Activated gamma-delta T cell treated with Interleukin-2 at 50 U/mL for 16 hours (primary cell): ENCODE results near the gene AP3M1.
A peak's percentile ranks its signal among the peaks of the same experiment; 100 is the strongest.

Experiments
- DNase-seq: peaks from one replicate; pipeline ENCODE4 v3.0.0-alpha.2; 2020

Gene AP3M1

GRCh38 chr10:74113546-74113945 is 37.1 kb downstream of the AP3M1 start:
- DNase-seq = no peak

- DNase-seq = no peak
These were observed 38.8 kb downstream of the AP3M1 start for GRCh38 chr10:74111799-74112198.

- no peak for DNase-seq
These were observed 40.5 kb downstream of the AP3M1 start for GRCh38 chr10:74110120-74110519.

DNA sequence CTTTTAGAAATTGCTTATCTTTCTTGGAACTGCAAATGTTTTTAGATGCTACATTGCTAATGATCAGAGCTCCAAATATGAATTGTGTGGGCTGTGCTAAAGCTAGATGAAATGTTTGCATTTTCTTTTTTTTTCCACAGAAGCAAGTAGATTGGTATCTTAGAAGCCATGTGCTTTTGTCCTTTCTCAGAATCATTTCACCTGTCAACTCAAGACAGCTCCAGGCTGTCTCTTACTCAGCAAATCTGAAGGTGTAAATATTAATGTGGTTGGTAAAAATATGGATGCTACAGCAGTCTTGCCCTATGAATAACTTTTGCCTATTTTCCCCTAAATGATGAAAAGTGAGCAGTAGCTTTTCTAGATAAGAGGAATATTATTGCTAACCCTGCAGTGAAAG is 41.2 kb downstream of the AP3M1 start:
- DNase-seq = no peak

DNA sequence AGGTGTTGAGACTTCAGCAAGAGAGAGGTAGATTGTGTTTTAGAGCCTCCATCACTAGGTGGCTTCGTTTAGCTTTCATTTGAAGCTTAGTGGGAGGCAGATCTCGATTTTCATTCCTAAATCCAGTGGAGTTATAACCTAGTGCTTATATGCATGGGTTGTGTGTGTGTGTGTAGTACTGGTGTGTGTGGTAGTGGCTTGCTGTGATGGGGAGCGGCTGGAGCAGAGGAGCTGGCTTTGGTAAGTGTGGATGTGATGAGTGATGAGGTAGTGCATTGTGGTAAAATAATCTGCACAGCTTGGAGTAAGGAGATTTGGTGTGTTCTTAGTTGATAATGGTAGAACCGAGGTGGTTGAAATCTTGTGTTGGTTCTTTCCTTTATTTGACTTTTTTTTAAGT is 43.2 kb downstream of the AP3M1 start:
- DNase-seq = no peak

- DNase-seq = no peak
These were observed 45.6 kb downstream of the AP3M1 start for GRCh38 chr10:74104996-74105395.

DNA sequence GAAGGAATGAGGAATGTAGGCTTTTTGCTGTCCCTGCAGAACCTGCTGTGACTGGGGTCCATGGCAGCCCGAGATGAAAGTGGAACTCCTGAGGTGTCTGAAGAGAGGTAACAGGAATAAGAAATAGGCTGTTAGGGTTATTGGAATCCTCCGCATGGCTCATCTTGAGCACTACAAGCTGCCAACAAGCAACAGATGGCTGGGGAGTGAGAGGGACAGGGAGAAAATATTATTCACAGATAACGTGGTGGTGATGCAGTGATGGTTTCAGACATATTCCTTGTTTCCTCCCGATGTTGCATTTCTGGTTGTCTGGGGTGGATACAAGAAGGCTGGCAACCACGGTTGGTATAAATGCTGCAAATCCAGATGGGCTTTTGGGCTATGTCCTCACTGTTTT is 46.1 kb downstream of the AP3M1 start:
- DNase-seq = no peak

- DNase-seq = no peak
These were observed 46.9 kb downstream of the AP3M1 start for GRCh38 chr10:74103560-74104258.

GRCh38 chr10:74099836-74100235 is 50.8 kb downstream of the AP3M1 start:
- no peak for DNase-seq

DNA sequence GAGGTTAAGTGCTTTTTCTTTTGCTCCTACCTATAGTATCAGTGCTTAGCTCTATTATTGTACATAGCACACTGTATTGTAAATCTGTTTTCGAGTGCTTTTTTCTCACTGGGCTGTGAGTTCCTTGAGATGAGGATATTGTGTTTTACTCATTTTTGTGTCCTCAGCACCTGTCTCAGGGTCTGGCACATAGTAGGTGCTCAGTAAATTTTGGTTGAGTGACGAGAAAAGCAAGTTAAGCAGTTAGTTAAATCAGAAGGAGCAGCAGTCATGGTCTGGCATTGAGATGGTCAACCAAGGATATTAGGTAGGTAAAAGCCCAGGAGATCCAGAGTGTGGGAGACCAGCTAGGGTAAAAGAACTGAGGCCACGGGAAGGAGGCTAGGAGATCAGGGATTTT is 51.2 kb downstream of the AP3M1 start:
- no peak for DNase-seq

GRCh38 chr10:74097776-74098175 is 52.9 kb downstream of the AP3M1 start:
- DNase-seq = no peak

GRCh38 chr10:74096777-74097176 is 53.9 kb downstream of the AP3M1 start:
- DNase-seq = no peak

DNA sequence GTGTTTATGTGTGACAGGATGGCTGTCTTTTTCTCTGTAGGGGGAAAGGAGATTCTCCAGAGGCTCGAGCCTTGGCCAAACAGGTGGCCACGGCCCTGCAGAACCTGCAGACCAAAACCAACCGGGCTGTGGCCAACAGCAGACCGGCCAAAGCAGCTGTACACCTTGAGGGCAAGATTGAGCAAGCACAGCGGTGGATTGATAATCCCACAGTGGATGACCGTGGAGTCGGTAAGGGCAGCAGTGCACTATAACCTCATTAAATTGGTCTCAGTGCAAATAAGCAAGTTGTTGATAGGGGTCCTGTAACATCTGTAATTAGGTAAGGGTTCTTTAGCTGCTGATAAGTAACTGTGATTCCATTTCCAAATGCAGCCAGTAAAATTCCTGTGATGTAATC is 56.4 kb downstream of the AP3M1 start:
- DNase-seq = no peak

DNA sequence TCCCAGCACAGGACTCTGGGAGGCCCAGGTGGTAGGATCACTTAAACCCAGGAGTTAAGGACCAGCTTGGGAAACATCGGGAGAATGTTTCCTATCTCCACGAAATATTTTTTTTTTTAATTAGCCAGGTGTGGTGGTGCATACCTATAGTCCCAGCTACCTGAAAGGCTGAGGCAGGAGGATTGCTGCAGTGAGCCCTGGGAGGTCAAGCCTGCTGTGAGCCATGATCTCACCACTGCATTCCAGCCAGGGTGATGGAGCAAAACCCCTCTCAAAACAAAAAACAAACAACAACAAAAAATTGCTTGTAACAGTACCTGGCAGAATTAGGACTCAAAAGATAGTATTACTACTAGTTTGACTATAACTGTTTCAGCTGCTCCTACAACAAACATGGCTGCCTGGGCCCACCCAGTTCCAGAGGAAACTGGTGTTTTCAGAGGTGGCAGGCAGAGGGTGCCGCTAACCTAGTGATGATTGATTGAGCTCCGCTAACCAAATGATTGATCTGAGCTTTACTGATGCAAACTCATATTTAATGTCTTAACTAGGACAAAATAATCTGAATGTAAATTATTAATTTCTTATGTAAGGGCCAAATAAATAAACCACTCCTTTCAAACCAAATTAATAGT is 57.0 kb downstream of the AP3M1 start:
- DNase-seq = no peak

GRCh38 chr10:74092372-74092771 is 58.3 kb downstream of the AP3M1 start:
- DNase-seq = no peak

GRCh38 chr10:74088722-74089121 is 61.9 kb downstream of the AP3M1 start:
- no peak for DNase-seq

- no peak for DNase-seq
These were observed 64.3 kb downstream of the AP3M1 start for GRCh38 chr10:74086317-74086716.

DNA sequence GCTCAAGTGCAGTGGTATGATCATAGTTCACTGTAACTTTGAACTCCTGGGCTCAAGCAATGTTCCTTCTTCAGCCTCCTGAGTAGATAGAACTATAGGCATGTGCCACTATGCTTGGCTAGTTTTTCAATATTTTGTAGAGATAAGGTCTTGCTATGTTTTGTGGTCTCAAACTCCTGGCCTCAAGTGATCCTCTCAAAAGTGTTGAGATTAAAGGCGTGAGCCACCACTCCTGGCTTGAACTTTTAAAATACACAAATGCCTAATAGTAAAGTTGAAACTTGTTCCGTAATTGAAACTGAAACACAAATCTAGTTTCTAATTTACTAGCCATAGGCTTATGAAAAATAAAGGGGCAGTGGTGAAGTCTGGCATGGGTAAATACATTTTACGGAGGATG is 65.7 kb downstream of the AP3M1 start:
- DNase-seq = no peak

DNA sequence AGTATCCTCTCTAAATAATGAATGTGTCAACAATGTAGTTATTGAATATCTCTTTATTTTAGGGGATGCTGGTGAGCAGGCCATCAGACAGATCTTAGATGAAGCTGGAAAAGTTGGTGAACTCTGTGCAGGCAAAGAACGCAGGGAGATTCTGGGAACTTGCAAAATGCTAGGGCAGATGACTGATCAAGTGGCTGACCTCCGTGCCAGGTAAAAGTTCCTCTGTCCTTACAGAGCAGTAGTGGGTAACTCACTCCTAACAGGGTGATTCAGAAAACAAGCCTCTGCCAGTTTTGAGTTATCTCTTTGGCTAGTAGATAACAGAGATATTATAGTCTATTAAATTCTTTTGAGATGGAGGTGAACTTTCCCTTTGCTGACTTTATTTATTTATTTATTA is 67.3 kb downstream of the AP3M1 start:
- DNase-seq = no peak

GRCh38 chr10:74081941-74082718 is 68.5 kb downstream of the AP3M1 start:
- DNase-seq = no peak

DNA sequence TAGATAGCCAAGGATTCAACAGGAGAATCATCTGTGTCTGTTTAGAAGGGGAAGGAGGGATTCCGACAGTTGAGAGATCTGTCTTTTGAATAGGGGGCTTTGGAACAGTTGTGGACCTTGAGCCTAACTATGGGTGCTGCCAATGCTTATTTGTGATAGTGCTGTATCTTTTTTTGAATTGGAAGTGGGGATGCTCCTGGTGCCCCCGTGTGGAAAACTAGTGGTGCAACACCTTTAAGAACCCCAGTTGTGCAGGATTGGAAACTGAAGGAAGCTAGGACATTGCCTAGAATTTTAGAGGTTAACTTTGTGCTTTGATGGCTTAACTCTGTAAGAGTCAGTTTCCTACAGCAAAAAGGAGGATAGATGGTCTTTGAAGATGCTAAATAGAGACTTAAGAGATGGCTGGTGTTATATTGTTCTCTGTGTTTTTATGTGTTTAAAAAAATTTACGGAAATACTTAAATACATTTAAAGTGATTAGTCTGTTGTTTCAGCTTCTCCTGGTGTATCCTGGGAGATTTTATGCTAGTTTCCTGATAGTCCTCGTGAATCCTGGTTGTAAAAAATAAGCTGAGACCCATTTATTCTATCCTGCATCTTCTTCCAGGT is 69.3 kb downstream of the AP3M1 start:
- DNase-seq = peak; percentile 31

DNA sequence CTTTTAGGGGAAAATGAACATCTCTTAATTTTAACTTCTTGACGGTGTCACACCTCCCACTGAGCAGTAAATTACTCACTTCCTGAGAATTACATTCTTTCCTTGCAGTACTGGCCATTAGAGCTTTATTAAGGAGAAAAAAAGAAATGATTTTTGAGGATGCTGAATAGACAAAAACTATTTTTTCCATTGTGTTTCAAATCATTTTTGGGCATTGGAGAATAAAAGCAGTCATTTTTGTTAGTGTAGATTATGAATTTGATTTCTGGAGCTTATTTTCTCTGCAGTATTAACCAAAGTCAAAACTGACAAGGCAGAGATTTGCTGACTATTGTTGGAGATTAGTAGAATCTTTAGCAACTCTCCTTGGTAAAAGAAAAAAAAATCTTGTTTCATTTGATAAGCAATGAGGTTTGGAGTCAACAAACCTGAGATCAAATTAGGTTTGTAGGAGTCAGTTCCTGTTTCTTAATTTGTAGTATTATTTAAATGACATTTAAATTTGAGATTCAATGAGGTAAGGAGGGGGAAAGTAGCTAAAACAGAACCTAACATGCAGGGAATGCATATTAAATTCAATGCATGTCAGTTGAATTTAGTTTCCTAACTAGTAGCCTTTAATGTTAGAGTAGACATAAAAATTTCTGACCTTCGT is 70.6 kb downstream of the AP3M1 start:
- DNase-seq = no peak
